NCI-H1930 (cell line): ENCODE measurements around the gene PLCL1.

Experiments used
- DNase-seq, 2 experiments: peaks; one replicate each; lab custom pipeline; 2025; lab: John Stamatoyannopoulos, UW

PLCL1 gene

DNA sequence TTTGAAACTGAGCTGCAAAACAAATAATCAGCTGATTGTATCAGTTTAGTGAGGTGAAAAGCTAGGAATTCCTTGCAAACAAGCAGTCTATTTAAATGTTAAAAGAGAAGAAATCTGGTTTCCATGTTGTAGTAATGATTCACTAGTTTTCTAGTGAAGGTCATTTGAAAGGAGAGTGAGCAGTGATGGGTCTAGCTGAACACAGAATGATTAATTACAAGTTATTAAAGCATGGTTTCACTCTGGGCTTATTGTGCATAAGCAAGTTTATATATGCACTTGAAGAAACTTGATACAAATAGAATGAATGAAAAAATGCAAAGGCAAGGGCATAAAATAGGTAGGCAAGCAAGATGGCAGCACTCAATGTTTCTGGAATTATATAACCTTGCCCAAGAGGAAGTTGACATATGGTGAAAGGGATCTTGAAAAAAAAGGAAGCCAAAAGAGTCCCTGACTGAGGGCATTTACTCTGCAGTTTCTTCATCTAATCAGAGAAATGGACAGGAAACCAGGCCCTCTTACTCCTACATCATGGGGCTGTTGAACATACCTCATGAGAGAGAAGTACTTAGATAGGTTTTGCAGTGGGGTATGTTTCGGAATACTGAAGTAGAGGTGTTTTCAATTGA, 53.2 kb downstream of the PLCL1 start:
- DNase-seq: no peak

- no peak for DNase-seq
Measured at GRCh38 chr2:197858607-197859140, 54.3 kb downstream of the PLCL1 start.

DNA sequence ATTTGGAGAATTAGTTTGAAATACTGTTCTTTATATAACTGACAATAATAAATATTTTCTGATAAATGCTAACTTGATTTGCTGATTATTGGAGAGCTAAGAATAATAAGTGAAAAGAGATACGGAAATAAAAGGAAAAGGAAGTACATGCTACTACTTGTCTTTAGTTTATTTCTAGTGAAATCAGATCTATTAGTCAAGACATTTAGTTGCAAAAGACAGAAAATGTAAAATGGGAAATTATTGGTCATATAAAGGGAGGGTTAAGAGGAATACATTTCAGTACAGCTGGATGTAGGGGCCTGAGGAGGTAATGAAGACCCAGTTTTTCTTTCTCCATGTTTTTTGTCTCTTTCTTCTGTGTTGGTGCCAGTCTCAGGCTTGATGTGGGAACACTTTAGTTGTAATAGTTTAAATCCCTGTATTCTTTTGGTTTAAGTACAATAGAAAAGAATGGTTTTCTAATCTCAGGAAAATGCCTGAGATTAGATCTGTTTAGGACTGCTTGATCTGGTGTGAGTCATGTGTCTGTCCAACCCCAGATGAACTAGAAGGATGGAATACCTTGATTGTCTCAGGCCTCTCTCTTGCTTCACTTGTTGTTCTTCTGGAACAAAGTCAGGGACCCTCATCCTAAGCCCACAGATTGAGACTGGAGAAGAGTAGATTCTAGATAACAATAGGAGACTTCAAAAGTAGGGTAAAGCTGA, 58.0 kb downstream of the PLCL1 start:
- DNase-seq: no peak

DNA sequence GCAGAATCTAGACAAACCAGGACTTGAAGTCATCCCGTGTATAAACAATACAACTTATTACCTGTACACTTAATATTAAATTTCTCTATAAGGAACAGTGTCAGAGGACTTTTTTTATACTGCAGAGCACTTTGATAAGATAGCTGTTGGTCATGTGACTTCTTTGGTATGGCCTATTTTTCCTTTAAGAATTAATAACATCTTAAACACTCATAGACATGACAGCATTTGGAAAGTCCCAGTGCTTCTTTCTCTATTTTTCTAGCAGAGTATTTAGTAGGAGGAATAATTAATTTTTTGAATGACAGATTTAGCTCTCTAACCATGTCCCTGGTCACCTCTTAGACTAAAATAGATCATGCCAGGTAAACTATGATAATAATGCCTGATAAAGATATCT, 59.4 kb downstream of the PLCL1 start:
- no peak for DNase-seq

DNA sequence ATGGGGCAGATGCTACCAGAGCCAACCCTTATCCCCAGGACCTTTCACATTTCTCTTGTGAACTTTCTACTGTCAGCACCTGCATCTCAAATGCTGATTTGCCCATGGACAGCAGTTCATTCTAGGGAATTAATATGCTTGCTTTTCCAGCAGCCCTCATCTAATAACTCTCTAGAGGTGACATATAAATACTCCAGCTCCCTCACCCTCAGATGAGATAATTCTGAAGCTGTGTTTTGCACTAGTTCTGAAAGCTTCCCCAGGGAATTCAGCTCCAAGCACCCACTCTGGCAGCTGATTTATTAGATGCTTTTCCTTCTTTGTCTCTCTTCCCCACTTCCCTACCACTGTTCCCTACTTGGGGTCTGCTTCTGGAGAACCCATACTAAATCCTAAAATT, 62.1 kb downstream of the PLCL1 start:
- DNase-seq: no peak

DNA sequence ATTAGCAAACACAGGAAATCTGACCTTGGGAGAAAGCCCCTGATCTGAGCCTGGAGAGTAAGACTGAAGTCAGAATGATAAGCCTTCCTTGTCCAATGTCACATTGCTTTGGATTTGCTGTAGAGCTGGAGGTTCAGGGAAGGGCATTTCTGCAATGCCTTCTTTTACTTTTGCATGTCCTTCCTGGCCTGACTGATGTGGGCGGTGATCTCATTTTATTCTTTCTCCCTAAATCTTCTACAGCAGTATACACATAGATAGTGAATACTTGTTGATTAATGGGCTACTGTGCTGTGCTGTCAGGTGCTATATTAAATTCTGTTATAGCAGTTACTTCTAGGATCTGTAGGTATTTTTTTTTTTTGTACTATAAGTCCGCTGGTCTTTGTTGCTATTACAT, 62.6 kb downstream of the PLCL1 start:
- no peak for DNase-seq

DNA sequence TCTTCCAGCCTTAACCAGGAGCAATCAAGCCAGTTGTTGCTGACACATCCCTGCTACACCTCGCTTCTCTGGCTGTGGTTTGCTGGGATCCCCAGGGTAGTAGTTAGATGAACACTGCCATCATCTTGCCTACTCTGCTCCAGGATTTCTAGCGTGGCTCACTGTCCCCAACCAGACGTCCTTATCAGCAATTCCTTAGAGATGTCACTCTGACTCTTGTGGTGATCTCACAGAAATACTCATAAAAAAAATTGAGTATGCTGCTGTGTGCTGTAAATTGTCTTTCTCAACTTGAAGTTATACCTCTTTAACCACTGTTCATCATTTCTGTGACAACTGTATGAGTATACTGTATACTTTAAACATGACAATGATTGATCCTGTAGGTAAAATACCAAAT, 63.2 kb downstream of the PLCL1 start:
- DNase-seq: no peak

- no peak for DNase-seq
Measured at GRCh38 chr2:197868206-197868605, 63.8 kb downstream of the PLCL1 start.

GRCh38 chr2:197869041-197869440, 64.6 kb downstream of the PLCL1 start:
- DNase-seq: no peak

GRCh38 chr2:197869501-197870111, 65.2 kb downstream of the PLCL1 start:
- DNase-seq: no peak

- no peak for DNase-seq
Measured at GRCh38 chr2:197870137-197870536, 65.7 kb downstream of the PLCL1 start.

GRCh38 chr2:197871780-197872456, 67.5 kb downstream of the PLCL1 start:
- DNase-seq: peak; percentile 24 to 49

GRCh38 chr2:197873293-197873701, 68.9 kb downstream of the PLCL1 start:
- DNase-seq: no peak

GRCh38 chr2:197875763-197876162, 71.4 kb downstream of the PLCL1 start:
- no peak for DNase-seq

DNA sequence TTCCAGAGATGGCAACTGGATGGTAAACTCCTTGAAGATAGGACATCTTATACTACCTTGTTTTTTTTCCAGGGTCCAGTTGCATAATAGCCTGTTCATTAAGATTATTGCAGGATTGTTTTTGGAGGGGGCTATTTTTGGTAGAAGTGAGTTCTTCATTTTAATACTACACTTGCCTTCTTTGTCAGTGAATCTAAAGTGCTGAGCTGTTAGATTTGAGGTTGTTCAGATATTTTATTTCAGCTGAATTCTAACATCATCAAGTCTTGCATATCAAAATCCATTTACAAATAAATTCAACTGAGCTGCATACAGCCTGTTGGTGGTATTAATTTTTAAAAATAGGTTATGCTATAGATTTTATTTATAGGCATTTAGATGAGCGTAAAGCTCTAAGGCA, 72.1 kb downstream of the PLCL1 start:
- DNase-seq: no peak

DNA sequence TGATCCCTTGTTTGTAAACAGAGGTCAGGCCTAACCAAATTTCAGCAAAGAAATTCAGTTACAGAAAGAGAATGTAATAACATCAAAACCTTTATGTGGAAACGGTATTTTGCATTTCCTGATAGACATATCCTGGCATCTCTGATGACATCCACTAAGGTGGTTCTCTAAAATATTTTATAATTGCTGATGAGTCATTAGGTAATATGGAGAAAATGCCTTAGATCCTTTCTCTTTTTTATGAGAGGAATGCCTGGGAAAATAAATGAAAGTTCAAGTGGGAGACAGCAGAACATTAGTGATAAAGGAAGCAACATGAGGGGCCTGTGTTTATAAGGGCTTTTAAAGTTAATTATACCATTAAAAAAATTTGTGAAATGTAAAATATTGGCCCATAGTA, 72.6 kb downstream of the PLCL1 start:
- DNase-seq: no peak

DNA sequence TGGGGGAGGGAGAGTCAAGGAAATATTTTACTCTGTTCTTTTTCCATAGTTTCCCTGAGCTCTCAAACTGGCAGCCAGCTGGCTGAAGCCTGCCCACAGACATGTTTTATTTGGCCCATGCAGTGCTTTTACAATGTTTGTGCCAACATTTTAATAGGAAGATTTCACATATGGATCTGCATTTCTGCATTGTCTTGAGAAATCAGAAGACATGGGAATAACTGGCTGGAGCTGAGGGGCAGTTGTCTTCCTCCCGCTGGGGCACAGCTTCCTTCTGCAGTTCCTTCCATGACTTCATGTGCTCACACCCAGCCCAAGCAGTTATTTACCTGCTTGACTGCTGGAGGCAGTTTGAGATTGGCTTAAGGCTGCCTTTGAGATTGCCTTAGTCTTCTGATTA, 74.4 kb downstream of the PLCL1 start:
- DNase-seq: no peak

- no peak for DNase-seq
Measured at GRCh38 chr2:197879812-197880408, 75.5 kb downstream of the PLCL1 start.

- DNase-seq: no peak
Measured at GRCh38 chr2:197883354-197884032, 79.1 kb downstream of the PLCL1 start.

DNA sequence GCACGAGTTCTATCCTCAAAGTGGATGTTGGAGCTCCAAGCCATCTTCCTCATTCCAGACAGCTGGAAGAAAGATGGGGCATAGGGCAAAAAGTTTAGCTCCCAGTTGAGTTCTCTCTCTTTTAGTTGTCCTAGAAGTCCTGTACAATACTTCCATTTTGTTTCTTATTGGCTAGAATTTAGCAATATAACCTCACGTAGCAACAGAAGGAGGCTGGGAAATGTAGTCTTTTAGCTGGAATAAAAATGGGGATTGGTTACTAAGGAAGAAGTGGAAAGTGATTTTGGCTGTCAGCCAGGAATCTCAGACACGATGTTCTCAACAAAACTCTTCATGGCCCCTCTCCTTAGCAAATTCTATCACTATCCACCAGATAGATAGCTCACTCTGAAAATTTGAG, 79.9 kb downstream of the PLCL1 start:
- DNase-seq: no peak

GRCh38 chr2:197885126-197885525, 80.7 kb downstream of the PLCL1 start:
- DNase-seq: no peak

- DNase-seq: no peak
Measured at GRCh38 chr2:197885587-197885986, 81.2 kb downstream of the PLCL1 start.
